SK-N-MC (cell line): ENCODE results near the gene HOXA11.

Experiments used
- EZH2 ChIP-seq: fragments of 200-600 bp; sonication (generic); IDR thresholded peaks from one replicate; pipeline ENCODE4 v1.6.1; 2017; ENCODE audit warnings: antibody characterized with exemption
- POLR2AphosphoS5 ChIP-seq: IDR thresholded peaks from 2 replicates; pipeline ENCODE4 v1.6.1; 2012; ENCODE audit warnings: mild to moderate bottlenecking, low read depth, low read length, borderline replicate concordance

DNA sequence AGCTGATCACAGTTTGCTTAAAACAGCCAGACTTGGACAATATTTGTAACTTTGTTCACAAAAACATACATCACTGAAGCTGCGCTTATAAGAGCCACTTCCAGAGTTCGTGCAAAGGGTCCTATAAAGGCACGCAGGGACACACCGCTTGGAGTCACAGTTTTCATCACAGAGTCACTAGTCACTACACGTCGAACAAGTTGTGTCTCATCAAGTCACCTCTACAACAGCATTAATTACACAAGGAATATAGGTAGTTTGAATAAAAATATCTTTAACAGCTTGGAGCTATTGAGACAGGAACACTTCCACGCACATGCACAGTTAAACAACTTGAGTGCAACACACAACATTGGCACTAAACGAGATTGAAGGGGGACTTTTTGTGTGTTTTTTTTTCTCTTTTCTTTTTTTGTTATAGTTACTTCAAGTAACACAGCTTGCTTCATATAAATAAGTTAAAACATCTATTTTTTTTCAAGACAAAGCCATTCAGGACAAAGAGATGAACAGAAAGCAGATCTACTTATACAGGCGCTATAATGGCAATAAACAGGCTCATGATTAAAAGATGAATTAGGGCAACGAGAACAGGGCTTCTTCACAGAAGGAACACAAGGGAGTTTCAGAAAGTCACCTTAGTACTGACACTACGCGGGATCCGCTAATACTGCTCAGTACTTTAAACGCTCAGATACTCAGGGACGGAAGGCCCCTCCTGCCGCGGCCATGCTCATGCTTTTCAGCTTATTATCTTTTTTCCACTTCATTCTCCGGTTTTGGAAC, 43.7 kb downstream of the HOXA11 start:
- TF ChIP-seq EZH2 (no peak), POLR2AphosphoS5 (no peak)
